ENCODE data around the gene ZKSCAN4.

DNA sequence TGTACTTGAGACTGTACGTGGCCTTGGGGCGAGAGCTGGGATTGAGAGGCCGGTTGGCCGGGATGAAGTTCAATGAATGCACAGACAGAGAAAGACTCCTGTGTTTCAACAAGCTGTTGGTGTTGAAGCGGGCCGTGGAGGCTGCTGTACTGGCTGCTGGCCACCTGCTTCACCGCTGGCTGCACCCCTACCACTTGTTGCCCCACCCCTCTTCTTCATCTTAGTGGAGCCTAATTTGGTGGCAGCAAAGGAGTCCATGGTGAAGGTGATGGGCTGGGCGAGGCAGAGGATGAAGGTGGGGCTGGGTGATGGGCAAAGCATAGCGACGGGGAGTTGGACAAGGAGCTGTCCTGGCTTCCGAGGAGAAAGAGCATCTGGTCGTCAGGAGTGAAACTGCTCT lies 34.2 kb downstream of the ZKSCAN4 start:
- TF ChIP-seq CTCF (IDR thresholded peaks at IDR 0.05) (no peak), EP300 (IDR thresholded peaks at IDR 0.05) (no peak)

All from stomach (tissue), 4 donors.